ENCODE results near the gene OAS1.

GRCh38 chr12:112924986-112925385 lies 18.2 kb downstream of the OAS1 start:
- TF ChIP-seq CTCF (IDR thresholded peaks at IDR 0.05) (no peak), POLR2A (IDR thresholded peaks at IDR 0.05) (no peak)

Measured in esophagus squamous epithelium (tissue), 4 donors.